Measurements from ENCODE around the gene TRA2A. TPM values are rescaled to one million over a fixed set of nuclear protein-coding genes. Genes with fewer than 3 reads are reported as not detected.

TRA2A gene
- total and polyA plus RNA-seq, 3 donors from 2014 or later = 60.9 to 76.1 (median 62.8) TPM

DNA sequence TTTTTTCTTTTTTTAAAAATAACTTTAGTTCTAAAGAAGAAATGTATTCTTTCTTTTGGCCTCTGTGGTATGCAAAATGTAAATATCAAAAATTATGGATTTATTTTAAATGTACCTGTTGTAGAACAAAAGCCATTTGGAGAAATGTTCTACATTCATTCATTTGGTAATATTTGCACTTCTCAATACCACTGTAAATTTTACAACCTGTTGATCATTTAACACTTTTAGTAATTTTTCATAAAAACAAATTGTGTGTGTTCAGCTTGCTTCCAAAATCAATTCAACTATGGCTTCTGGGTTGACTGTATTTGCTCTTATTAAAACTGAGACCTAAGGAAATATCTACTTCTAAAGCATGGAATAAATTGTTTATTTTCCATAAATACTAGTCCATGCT lies 59.2 kb downstream of the TRA2A start:
- H3K9me3 ChIP-seq = no peaks in the 10 kb centered on the region
- no peak for TF ChIP-seq POLR2A (IDR thresholded peaks at IDR 0.05)
- TF ChIP-seq, protein P1, sequence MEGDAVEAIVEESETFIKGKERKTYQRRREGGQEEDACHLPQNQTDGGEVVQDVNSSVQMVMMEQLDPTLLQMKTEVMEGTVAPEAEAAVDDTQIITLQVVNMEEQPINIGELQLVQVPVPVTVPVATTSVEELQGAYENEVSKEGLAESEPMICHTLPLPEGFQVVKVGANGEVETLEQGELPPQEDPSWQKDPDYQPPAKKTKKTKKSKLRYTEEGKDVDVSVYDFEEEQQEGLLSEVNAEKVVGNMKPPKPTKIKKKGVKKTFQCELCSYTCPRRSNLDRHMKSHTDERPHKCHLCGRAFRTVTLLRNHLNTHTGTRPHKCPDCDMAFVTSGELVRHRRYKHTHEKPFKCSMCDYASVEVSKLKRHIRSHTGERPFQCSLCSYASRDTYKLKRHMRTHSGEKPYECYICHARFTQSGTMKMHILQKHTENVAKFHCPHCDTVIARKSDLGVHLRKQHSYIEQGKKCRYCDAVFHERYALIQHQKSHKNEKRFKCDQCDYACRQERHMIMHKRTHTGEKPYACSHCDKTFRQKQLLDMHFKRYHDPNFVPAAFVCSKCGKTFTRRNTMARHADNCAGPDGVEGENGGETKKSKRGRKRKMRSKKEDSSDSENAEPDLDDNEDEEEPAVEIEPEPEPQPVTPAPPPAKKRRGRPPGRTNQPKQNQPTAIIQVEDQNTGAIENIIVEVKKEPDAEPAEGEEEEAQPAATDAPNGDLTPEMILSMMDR (IDR thresholded peaks at IDR 0.05) = no peak
- intact Hi-C loops (cut with DNase I; ENCODE audit: low total_unique reads) = no loop called here
- no peak overlapping the region for H3K4me3 ChIP-seq
- H3K4me1 ChIP-seq = peaks cover 3% of the 10 kb centered on the region
- no peak for DNase-seq
- no peaks in the 10 kb centered on the region for H3K36me3 ChIP-seq (ENCODE audit: low read depth, missing control alignments)
- H3K27me3 ChIP-seq = no peaks in the 10 kb centered on the region
- H3K27ac ChIP-seq = no peak overlapping the region

DNA sequence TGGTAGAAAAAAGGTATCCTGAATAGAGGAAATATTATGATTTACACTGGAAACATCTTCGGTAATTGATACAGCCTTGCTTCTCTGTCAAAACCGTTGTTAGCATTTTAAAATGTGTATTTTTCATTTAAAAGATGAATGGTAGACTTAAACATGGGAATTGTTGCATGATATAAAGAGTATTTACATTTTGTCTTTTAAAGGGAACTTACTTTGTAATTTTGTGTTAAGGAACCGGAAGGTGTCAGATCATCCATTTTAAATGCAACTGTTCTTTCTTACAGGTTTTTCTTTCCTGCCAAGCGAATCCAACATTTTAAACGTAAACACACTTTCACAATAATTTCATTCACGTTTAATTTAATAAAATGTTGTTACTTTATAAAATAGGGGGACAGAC lies 59.7 kb downstream of the TRA2A start:
- H3K27me3 ChIP-seq = no peaks in the 10 kb centered on the region
- no peaks in the 10 kb centered on the region for H3K36me3 ChIP-seq (ENCODE audit: low read depth, missing control alignments)
- no peak for DNase-seq
- peaks cover 3% of the 10 kb centered on the region for H3K4me1 ChIP-seq
- H3K9me3 ChIP-seq = no peaks in the 10 kb centered on the region
- WGBS, 2 donors = 53 to 55% methylated on average over 6 of the region's 6 CpGs
- TF ChIP-seq POLR2A (IDR thresholded peaks at IDR 0.05) = no peak
- TF ChIP-seq, protein P1 (IDR thresholded peaks at IDR 0.05) = no peak
- intact Hi-C loops (cut with DNase I; ENCODE audit: low total_unique reads) = no loop called here
- H3K4me3 ChIP-seq = no peak overlapping the region
- no peak overlapping the region for H3K27ac ChIP-seq

DNA sequence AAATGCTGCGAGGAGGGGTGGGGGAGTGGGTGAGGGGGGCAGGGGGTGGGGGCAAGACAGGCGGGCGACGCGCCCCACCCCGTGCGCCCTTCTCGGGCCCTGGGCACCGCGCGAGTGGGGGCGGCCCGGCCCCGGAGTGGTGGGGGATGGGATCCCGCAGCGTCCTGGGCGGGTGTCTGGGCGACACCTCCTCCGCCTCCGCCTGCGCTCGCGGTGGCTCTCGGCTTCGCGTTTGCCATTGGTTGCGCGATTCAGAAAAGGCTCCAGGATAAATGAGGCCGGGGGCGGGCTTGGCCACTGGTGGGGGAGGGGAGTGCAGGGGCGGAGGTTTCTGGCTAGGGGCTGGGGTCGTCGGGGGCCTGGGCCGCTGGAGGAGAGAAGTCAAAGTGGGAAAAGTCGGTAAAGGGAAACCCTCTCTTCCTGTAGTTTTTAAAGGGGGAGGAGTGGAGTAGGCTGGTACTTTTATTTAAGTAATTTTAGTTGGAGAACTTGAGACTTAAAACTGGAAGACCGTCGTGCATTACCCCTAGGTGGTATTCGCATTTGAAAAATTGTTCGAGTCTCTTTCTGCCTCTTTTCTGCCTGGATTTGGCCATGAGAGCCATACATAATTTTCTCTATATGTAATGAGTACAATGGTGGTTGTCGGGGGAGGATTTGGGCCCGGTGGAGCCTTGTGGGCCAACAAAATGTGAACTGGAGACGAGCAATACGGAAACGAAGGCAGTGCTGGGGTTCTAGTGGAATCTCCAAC lies 60.5 kb downstream of the TRA2A start:
- intact Hi-C loops (cut with DNase I; ENCODE audit: low total_unique reads) = no loop called here
- H3K4me3 ChIP-seq = peak overlapping the region; percentile 10 to 40
- no peaks in the 10 kb centered on the region for H3K27me3 ChIP-seq
- no peak for TF ChIP-seq POLR2A (IDR thresholded peaks at IDR 0.05)
- peaks cover 3% of the 10 kb centered on the region for H3K4me1 ChIP-seq
- no peaks in the 10 kb centered on the region for H3K36me3 ChIP-seq (ENCODE audit: low read depth, missing control alignments)
- no peak for DNase-seq
- H3K9me3 ChIP-seq = no peaks in the 10 kb centered on the region
- WGBS, 2 donors = 11 to 13% methylated on average over 31 to 38 of the region's 44 CpGs
- H3K27ac ChIP-seq = no peak overlapping the region

DNA sequence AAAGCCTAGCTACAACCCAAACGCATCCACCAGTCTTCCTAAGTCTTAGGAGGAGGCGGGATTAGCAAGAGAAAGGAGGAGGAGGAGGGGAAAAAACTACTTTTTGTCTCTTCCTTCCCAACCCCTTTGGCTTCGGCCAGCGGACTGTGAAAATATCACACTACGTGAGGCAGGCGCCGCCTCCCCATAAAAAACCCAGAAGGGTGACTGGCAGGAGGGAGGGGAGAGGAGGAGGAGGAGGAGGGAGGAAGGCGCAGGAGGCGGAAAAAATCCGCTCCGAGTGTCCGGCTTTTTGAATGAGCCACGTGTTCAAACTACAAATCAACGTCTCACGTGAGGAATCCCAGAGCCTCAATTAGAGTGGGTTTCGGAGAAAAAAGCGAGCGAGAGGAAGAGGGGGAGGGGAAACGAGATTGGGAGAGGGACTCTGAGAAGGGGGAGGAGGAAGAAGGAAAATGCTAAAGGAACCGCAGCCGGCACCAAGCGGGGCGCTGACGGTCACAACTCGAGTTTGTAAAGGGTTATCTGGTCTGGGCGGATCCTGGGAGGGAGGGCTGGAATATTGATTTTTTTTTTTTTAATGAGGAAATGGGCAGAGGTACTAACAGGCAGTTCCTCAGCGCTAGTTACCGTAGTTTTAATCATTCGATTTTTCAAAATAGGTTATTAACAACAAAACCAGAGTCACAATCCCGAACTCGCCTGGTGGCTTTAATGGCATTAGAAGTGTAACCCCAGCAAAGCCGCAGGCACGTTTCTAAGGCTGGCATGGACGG lies 61.3 kb downstream of the TRA2A start, which contains the start of gene IGF2BP3:
Gene IGF2BP3, minus strand, starts transcription at position 162 of the 776 bp plus-strand sequence. CDS start 381 bp downstream, outside the sequence.
- Histone ChIP-seq H3K27ac (peak within 1 kb of the TSS in 1 of 2 donors; percentile 55), H3K4me1 (peaks cover 3% of the 10 kb centered on the region), H3K27me3 (no peaks in the 10 kb centered on the region), H3K4me3 (peak within 1 kb of the TSS; percentile 43 to 55), H3K36me3 (ENCODE audit: low read depth, missing control alignments) (no peaks in the 10 kb centered on the region), H3K9me3 (no peaks in the 10 kb centered on the region)
- DNase-seq = no peak
- no peak for TF ChIP-seq POLR2A (IDR thresholded peaks at IDR 0.05)
- TF ChIP-seq, protein P1 (IDR thresholded peaks at IDR 0.05) = no peak
- intact Hi-C loops (cut with DNase I; ENCODE audit: low total_unique reads) = no loop called here
- 3% methylated on average over 34 of the region's 34 CpGs for WGBS, 2 donors

DNA sequence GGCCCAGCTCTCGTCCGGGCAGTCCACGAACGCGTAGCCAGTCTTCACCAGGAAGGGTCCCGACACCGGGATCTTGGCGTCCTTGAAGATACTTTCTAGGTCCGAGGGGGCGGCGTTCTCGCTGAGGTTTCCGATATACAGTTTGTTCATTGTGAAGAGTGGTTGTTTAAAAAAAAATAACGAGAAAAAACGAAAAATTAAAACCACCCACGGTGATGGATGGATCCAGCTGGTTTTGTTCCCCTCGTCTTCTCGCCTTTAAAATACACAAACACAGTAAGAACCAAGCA lies 61.9 kb downstream of the TRA2A start:
- TF ChIP-seq, protein P1 (IDR thresholded peaks at IDR 0.05) = no peak
- Histone ChIP-seq H3K27me3 (no peaks in the 10 kb centered on the region), H3K4me3 (peak overlapping the region; percentile 40 to 43), H3K36me3 (ENCODE audit: low read depth, missing control alignments) (no peaks in the 10 kb centered on the region), H3K27ac (no peak overlapping the region), H3K4me1 (peaks cover 3% of the 10 kb centered on the region), H3K9me3 (no peaks in the 10 kb centered on the region)
- 2 to 3% methylated on average over 13 to 18 of the region's 18 CpGs for WGBS, 2 donors
- intact Hi-C loops (cut with DNase I; ENCODE audit: low total_unique reads) = no loop called here
- DNase-seq = no peak

All from testis (tissue), 3 donors.